Kidney (tissue), 14 donors: Measurements from ENCODE around the gene NSMCE1. TPM values are rescaled to one million over a fixed set of nuclear protein-coding genes. Genes with fewer than 3 reads are reported as not detected.

Experiments used
- DNase-seq, 5 donors: peaks; one replicate each; pipeline ENCODE4 v3.0.0-alpha.2; 2013 to 2020
- FAIRE-seq: peaks from 2 replicates; lab custom pipeline; 2012; peaks lifted over from hg19 to GRCh38; lab: Jason Lieb, UNC
- H3K27ac ChIP-seq, 2 donors: one replicate each; pipeline ENCODE4 v1.7.0; 2013; ENCODE audit warnings: low read depth in 2 of 2, low read length in 2 of 2, inconsistent platforms in 1 of 2
- H3K27me3 ChIP-seq: one replicate; pipeline ENCODE4 v1.7.1; 2013; ENCODE audit warnings: low read length, inconsistent platforms; ENCODE audit not compliant: control insufficient read depth, insufficient read depth
- H3K36me3 ChIP-seq, 3 donors: one replicate each; pipeline versions ENCODE4 v1.7.0 to v1.7.1; 2013; ENCODE audit warnings: low read length in 3 of 3, control low read depth in 1 of 3, inconsistent platforms in 1 of 3; ENCODE audit not compliant: insufficient read depth in 3 of 3, control insufficient read depth in 2 of 3
- H3K4me1 ChIP-seq, 3 donors: one replicate each; pipeline versions ENCODE4 v1.7.0 to v1.7.1; 2013; ENCODE audit warnings: low read length in 3 of 3, inconsistent platforms in 1 of 3, low read depth in 1 of 3; ENCODE audit not compliant: control insufficient read depth in 2 of 3, insufficient read depth in 2 of 3
- H3K4me3 ChIP-seq, 3 donors: one replicate each; pipeline versions ENCODE4 v1.7.0 to v1.8.1; 2013; ENCODE audit warnings: low read length in 3 of 3, control low read depth in 1 of 3, inconsistent platforms in 1 of 3
- H3K9ac ChIP-seq, 3 donors: one replicate each; pipeline versions ENCODE4 v1.7.0 to v1.7.1; 2013; ENCODE audit warnings: low read length in 3 of 3, control low read depth in 1 of 3, inconsistent platforms in 1 of 3
- H3K9me3 ChIP-seq, 3 donors: one replicate each; pipeline versions ENCODE4 v1.7.0 to v1.7.1; 2013; ENCODE audit warnings: low read length in 3 of 3, control low read depth in 1 of 3, inconsistent platforms in 1 of 3; ENCODE audit not compliant: control insufficient read depth in 2 of 3, insufficient read depth in 1 of 3
- CTCF ChIP-seq: IDR thresholded peaks from 3 replicates; pipeline ENCODE4 v1.5.1; 2012; ENCODE audit warnings: mild to moderate bottlenecking, moderate library complexity, borderline replicate concordance; ENCODE audit not compliant: insufficient read depth; ENCODE audit errors: extremely low read depth
- intact Hi-C: fragments of 100-400 bp; cut with DNase I; formaldehyde crosslinking; loops from one replicate; pipeline ENCODE4 v1.11.1; 2022
- polyA plus RNA-seq: library from polyadenylated mRNA; stranded (reverse); fragments of 350-450 nt; fragmentation: Illumina TruSeq; extraction: RNeasy Lipid Tissue Mini Kit (QIAGEN cat#74804); gene quantifications from one replicate; pipeline ENCODE4 v1.2.3, GENCODE V29; 2014; ENCODE audit warnings: low read depth, low replicate concordance; ENCODE audit not compliant: insufficient read depth
- total RNA-seq: library from RNA; stranded (reverse); fragmentation: NEBNext Ultra II Directional; extraction: Animal tissue kit (Norgen Biotek cat#: 25700); gene quantifications from one replicate; pipeline ENCODE4 v1.2.1, GENCODE V29; 2021
- donor health status: control.
- donor health status: control.
- donor health status: control.
- donor health status: control.
- donor health status: control.
- donor health status: DM: yes; HTN: yes; CAD: no.
- donor health status: Normal renal cell carcinoma (clear cell type).

NSMCE1 gene
- total and polyA plus RNA-seq, 2 donors from 2014 or later, result 72.1 to 145 TPM

GRCh38 chr16:27222249-27223225, 46.0 kb downstream of the NSMCE1 start:
- peaks cover 0 to 8% (median 4%) of the 10 kb centered on the region in 3 donors for H3K36me3 ChIP-seq
- no peak overlapping the region for H3K4me3 ChIP-seq
- no peak for FAIRE-seq
- H3K27me3 ChIP-seq, result no peaks in the 10 kb centered on the region
- intact Hi-C loops, result no loop called here
- H3K9ac ChIP-seq, result peak overlapping the region in 1 of 3 donors; percentile 34
- peak overlapping the region in 1 of 2 donors; percentile 57 for H3K27ac ChIP-seq
- H3K4me1 ChIP-seq, result peaks cover 0 to 14% (median 11%) of the 10 kb centered on the region in 3 donors
- DNase-seq, result peak in 4 of 5 donors; percentile 78 to 83 (median 80)
- TF ChIP-seq CTCF, result no peak
- H3K9me3 ChIP-seq, result no peaks in the 10 kb centered on the region

GRCh38 chr16:27221576-27222248, 46.9 kb downstream of the NSMCE1 start:
- Histone ChIP-seq H3K9me3 (no peaks in the 10 kb centered on the region), H3K27me3 (no peaks in the 10 kb centered on the region), H3K4me3 (no peak overlapping the region), H3K36me3 (peaks cover 0 to 8% (median 4%) of the 10 kb centered on the region in 3 donors), H3K27ac (peak overlapping the region in 1 of 2 donors; percentile 57), H3K4me1 (peaks cover 0 to 14% (median 11%) of the 10 kb centered on the region in 3 donors), H3K9ac (no peak overlapping the region)
- DNase-seq (no peak), FAIRE-seq (no peak)
- intact Hi-C loops, result no loop called here
- TF ChIP-seq CTCF, result no peak

GRCh38 chr16:27220991-27221390, 47.6 kb downstream of the NSMCE1 start:
- TF ChIP-seq CTCF, result no peak
- no peaks in the 10 kb centered on the region for H3K27me3 ChIP-seq
- peaks cover 0 to 14% (median 11%) of the 10 kb centered on the region in 3 donors for H3K4me1 ChIP-seq
- intact Hi-C loops, result no loop called here
- H3K27ac ChIP-seq, result no peak overlapping the region
- H3K36me3 ChIP-seq, result peaks cover 0 to 4% (median 4%) of the 10 kb centered on the region in 3 donors
- FAIRE-seq (no peak), DNase-seq (no peak)
- H3K4me3 ChIP-seq, result no peak overlapping the region
- H3K9ac ChIP-seq, result no peak overlapping the region
- no peaks in the 10 kb centered on the region for H3K9me3 ChIP-seq
